ENCODE results near the gene MFNG. TPM values are rescaled to one million over a fixed set of nuclear protein-coding genes. Genes with fewer than 3 reads are reported as not detected.

The MFNG gene
- total RNA-seq, 1 experiment from 2014 or later, result 7.1 TPM

- CTCF ChIA-PET, result interaction anchor here (0.9 kb wide), 1 partner anchor 8 kb away, joined by 3 read pairs; no protein-coding TSS in a partner anchor
Measured at GRCh38 chr22:37480387-37481346, 5.5 kb downstream of the MFNG start.

GRCh38 chr22:37479196-37479595 is 7.0 kb downstream of the MFNG start:
- ATAC-seq (no peak), DNase-seq (ENCODE audit: low read depth, low spot score) (no peak)
- TF ChIP-seq SIN3A (IDR thresholded peaks at IDR 0.05; ENCODE audit: borderline replicate concordance, insufficient read depth, low read depth, low read length) (no peak), REST (IDR thresholded peaks at IDR 0.05; ENCODE audit: insufficient read depth in 1 of 2, low read depth in 2 of 2, low read length in 1 of 2) (no peak), POLR2AphosphoS5 (IDR thresholded peaks at IDR 0.05; ENCODE audit: low read depth, low read length) (no peak), TCF7L2 (IDR thresholded peaks at IDR 0.05; ENCODE audit: low read depth, low read length) (no peak)
- no peaks in the 10 kb centered on the region for H3K27me3 ChIP-seq (ENCODE audit: control insufficient read depth, insufficient read depth, low read length)
- BruUV-seq (replicated peaks), result no TSS peak
- in situ Hi-C loops (cut with HindIII; ENCODE audit: low pct_unique_long_range_greater_than_20kb, low sequenced_read_pairs), result no loop called here
- no peaks in the 10 kb centered on the region for H3K36me3 ChIP-seq (ENCODE audit: control insufficient read depth, insufficient read depth, low read length)
- intact Hi-C loops (cut with micrococcal nuclease; ENCODE audit: unreplicated experiment), result no loop called here
- no peaks in the 10 kb centered on the region; the same call in 1 of the 2 replicates for H3K4me1 ChIP-seq (ENCODE audit: control insufficient read depth, insufficient read depth, low read length)
- no peaks in the 10 kb centered on the region for H3K9me3 ChIP-seq (ENCODE audit: control insufficient read depth, insufficient read depth, low read depth, low read length)
- ChIA-PET CTCF (no interaction called here), POLR2A (no interaction called here)
- no peak overlapping the region for H3K27ac ChIP-seq (ENCODE audit: low read length)
- no peak overlapping the region for H3K4me3 ChIP-seq (ENCODE audit: low read depth in 2 of 2, low read length in 2 of 2)

More at GRCh38 chr22:37480387-37481346, 5.5 kb downstream of the MFNG start:
- Histone ChIP-seq H3K27ac (ENCODE audit: low read length) (no peak overlapping the region), H3K4me1 (ENCODE audit: control insufficient read depth, insufficient read depth, low read length) (no peaks in the 10 kb centered on the region; the same call in 1 of the 2 replicates), H3K9me3 (ENCODE audit: control insufficient read depth, insufficient read depth, low read depth, low read length) (no peaks in the 10 kb centered on the region), H3K27me3 (ENCODE audit: control insufficient read depth, insufficient read depth, low read length) (no peaks in the 10 kb centered on the region), H3K36me3 (ENCODE audit: control insufficient read depth, insufficient read depth, low read length) (no peaks in the 10 kb centered on the region), H3K4me3 (ENCODE audit: low read depth in 2 of 2, low read length in 2 of 2) (no peak overlapping the region)
- no TSS peak for BruUV-seq (replicated peaks)
- intact Hi-C loops (cut with micrococcal nuclease; ENCODE audit: unreplicated experiment), result no loop called here
- ATAC-seq (no peak), DNase-seq (ENCODE audit: low read depth, low spot score) (no peak)
- POLR2A ChIA-PET, result no interaction called here
- TF ChIP-seq CTCF (IDR thresholded peaks at IDR 0.05), result no peak
- TF ChIP-seq SIN3A (IDR thresholded peaks at IDR 0.05; ENCODE audit: borderline replicate concordance, insufficient read depth, low read depth, low read length), result no peak
- no peak for TF ChIP-seq POLR2AphosphoS5 (IDR thresholded peaks at IDR 0.05; ENCODE audit: low read depth, low read length)
- TF ChIP-seq REST (IDR thresholded peaks at IDR 0.05; ENCODE audit: insufficient read depth in 1 of 2, low read depth in 2 of 2, low read length in 1 of 2), result no peak
- TF ChIP-seq TCF7L2 (IDR thresholded peaks at IDR 0.05; ENCODE audit: low read depth, low read length), result no peak
- in situ Hi-C loops (cut with HindIII; ENCODE audit: low pct_unique_long_range_greater_than_20kb, low sequenced_read_pairs), result no loop called here

Data from Panc1 (cell line).